Measurements from ENCODE around the gene USP7.

DNA sequence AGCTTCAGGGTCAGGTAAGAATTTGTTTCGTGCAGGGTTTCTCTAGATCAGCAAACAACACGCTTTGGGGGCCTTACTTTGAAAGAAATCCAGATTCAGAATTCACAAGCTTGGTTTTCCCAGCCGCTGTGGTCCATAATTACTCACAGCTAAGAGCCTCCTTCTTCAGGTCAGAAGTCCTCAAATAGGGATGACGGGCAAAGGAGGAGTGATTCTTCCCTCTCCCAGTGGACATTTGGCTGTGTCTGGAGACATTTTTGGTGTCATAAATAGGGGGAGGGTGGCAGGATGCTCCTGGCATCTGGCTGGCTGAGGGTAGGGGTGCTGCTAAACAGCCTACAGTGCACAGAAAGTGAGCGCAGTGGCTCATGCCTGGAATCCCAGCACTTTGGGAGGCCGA, 48.6 kb upstream of the USP7 start:
- TF ChIP-seq, protein P1, sequence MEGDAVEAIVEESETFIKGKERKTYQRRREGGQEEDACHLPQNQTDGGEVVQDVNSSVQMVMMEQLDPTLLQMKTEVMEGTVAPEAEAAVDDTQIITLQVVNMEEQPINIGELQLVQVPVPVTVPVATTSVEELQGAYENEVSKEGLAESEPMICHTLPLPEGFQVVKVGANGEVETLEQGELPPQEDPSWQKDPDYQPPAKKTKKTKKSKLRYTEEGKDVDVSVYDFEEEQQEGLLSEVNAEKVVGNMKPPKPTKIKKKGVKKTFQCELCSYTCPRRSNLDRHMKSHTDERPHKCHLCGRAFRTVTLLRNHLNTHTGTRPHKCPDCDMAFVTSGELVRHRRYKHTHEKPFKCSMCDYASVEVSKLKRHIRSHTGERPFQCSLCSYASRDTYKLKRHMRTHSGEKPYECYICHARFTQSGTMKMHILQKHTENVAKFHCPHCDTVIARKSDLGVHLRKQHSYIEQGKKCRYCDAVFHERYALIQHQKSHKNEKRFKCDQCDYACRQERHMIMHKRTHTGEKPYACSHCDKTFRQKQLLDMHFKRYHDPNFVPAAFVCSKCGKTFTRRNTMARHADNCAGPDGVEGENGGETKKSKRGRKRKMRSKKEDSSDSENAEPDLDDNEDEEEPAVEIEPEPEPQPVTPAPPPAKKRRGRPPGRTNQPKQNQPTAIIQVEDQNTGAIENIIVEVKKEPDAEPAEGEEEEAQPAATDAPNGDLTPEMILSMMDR (IDR thresholded peaks at IDR 0.05; ENCODE audit: low read length), result no peak
- no peak for TF ChIP-seq EZH2phosphoT487 (IDR thresholded peaks at IDR 0.05; ENCODE audit: low read length)
